Erythroblast (primary cell): Measurements from ENCODE around the gene TTC6.

Experiments
- GATA1 ChIP-seq: IDR thresholded peaks from 2 replicates; pipeline ENCODE4 v1.6.1; 2011; ENCODE audit warnings: low read depth, mild to moderate bottlenecking, control low read depth, low read length, moderate library complexity
- POLR2A ChIP-seq: IDR thresholded peaks from 2 replicates; pipeline ENCODE4 v1.6.1; 2011; ENCODE audit warnings: mild to moderate bottlenecking, low read length

GRCh38 chr14:37641117-37641516 lies 45.7 kb downstream of the TTC6 start:
- TF ChIP-seq POLR2A (no peak), GATA1 (no peak)
